Tibial nerve (tissue), 4 donors: ENCODE results near the gene MED16. TPM values are rescaled to one million over a fixed set of nuclear protein-coding genes. Genes with fewer than 3 reads are reported as not detected.

Experiments
- DNase-seq, 2 donors: peaks; one replicate each; pipeline ENCODE4 v3.0.0-alpha.2; 2019; ENCODE audit warnings: low spot score in 2 of 2
- H3K27ac ChIP-seq, 4 donors: fragments of 200-600 bp; sonication (generic) in 3 of 4; one replicate each; pipeline ENCODE4 v1.5.1; 2017 to 2019; ENCODE audit warnings: mild to moderate bottlenecking in 1 of 4
- H3K27me3 ChIP-seq, 2 donors: fragments of 200-600 bp; sonication (generic) in 1 of 2; one replicate each; pipeline versions ENCODE4 v1.5.1 to v1.6.0; 2017 to 2019
- H3K36me3 ChIP-seq, 3 donors: fragments of 200-600 bp; sonication (generic); one replicate each; pipeline ENCODE4 v1.5.1; 2018 to 2019
- H3K4me1 ChIP-seq, 4 donors: fragments of 200-600 bp; sonication (generic) in 3 of 4; one replicate each; pipeline ENCODE4 v1.5.1; 2017 to 2019
- H3K4me3 ChIP-seq, 4 donors: fragments of 200-600 bp; sonication (generic) in 3 of 4; one replicate each; pipeline ENCODE4 v1.5.1; 2017 to 2019; ENCODE audit warnings: mild to moderate bottlenecking in 1 of 4, moderate library complexity in 1 of 4
- H3K9me3 ChIP-seq, 4 donors: fragments of 200-600 bp; sonication (generic) in 3 of 4; one replicate each; pipeline ENCODE4 v1.5.1; 2017 to 2019
- CTCF ChIP-seq, 5 experiments: fragments of 200-600 bp in 3 of 5; fragments of 450-650 bp in 2 of 5; sonication (generic) in 3 of 5; IDR thresholded peaks; one replicate each; pipeline ENCODE4 v1.5.1; 2016 to 2019; ENCODE audit warnings: antibody characterized with exemption in 5 of 5, mild to moderate bottlenecking in 3 of 5, moderate library complexity in 2 of 5
- EP300 ChIP-seq, 2 donors: sonication (generic); formaldehyde crosslinking; IDR thresholded peaks; one replicate each; pipeline ENCODE4 v1.6.1; 2017; ENCODE audit warnings: antibody characterized with exemption in 2 of 2, mild to moderate bottlenecking in 1 of 2
- POLR2A ChIP-seq, 2 donors: fragments of 450-650 bp; IDR thresholded peaks; one replicate each; pipeline ENCODE4 v1.6.1; 2017; ENCODE audit warnings: antibody characterized with exemption in 2 of 2, mild to moderate bottlenecking in 2 of 2, moderate library complexity in 2 of 2
- WGBS, 2 donors: methylation state at CpG; one replicate each; pipeline ENCODE4 v1.1.5; 2018; 5-methylcytosine and 5-hydroxymethylcytosine counted together
- total RNA-seq, 4 donors: library from RNA; depleted of rRNA; stranded (reverse); fragments of >200 nt; gene quantifications; one replicate each; pipeline ENCODE4 v1.1.0, GENCODE V29; 2016

Gene MED16
- total RNA-seq, 4 donors from 2014 or later, result 49.6 to 67.5 (median 53.9) TPM

DNA sequence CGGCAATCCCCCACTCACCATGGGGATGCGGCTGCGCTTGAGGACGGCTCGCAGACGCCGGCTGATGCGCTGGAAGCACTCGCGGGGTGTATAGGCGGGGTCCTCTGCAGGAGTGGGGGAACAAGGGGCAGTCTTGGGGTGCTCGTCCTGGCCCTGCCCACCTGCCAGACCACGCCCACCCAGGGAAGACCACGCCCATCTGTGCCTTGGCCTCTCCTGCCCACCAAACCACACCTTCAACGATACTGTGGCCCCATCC, 7.0 kb upstream of the MED16 start:
- whole genome bisulfite sequencing, 2 donors, result 87 to 91% methylated on average over 15 of the region's 15 CpGs
- H3K36me3 ChIP-seq, result peaks cover 0 to 49% (median 0%) of the 10 kb centered on the region in 3 donors
- no peak overlapping the region for H3K27ac ChIP-seq
- no peaks in the 10 kb centered on the region for H3K27me3 ChIP-seq
- peaks cover 0 to 6% (median 0%) of the 10 kb centered on the region in 4 donors for H3K4me1 ChIP-seq
- H3K9me3 ChIP-seq, result no peaks in the 10 kb centered on the region
- DNase-seq, result no peak
- no peak overlapping the region for H3K4me3 ChIP-seq
- no peak for TF ChIP-seq EP300 (IDR thresholded peaks at IDR 0.05)
- no peak for TF ChIP-seq POLR2A (IDR thresholded peaks at IDR 0.05)
- no peak for TF ChIP-seq CTCF (IDR thresholded peaks at IDR 0.05)

DNA sequence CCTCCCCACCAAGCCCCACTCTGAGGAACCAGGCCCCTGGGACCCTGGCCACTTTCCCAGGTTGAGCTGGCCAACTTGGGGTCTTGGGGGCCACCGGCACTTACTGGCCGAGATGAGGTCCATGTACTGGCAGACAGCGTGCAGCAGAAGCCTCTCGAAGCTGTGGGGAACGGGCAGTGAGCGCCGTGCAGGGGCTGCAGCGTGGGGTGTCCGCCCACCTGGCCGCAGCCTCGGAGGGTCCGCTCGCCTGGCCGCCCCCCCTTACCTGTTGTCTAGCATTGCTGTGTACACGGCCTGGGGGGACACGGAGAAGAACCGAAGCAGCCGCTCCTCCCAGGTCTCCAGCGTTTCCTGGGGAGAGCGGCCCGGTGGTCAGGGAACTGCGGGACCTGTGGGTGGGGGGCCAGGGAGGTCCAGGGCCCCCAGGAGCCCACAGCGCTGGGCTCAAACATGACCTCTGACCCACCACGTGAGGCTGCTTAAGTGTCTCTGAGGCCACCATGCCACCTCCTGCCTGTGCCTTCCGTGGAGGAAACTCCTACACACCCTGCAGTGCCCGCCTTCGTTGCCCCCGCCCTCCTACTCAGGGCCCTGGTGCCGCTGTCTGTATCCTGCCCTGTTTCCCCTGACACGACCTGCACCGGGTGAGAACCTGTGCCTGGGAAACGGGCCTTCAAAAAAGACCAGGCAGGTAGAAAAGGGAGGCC, 6.5 kb upstream of the MED16 start:
- WGBS, 2 donors, result 87 to 89% methylated on average over 20 to 27 of the region's 32 CpGs
- peaks cover 0 to 47% (median 0%) of the 10 kb centered on the region in 3 donors for H3K36me3 ChIP-seq
- TF ChIP-seq CTCF (IDR thresholded peaks at IDR 0.05), result no peak

DNA sequence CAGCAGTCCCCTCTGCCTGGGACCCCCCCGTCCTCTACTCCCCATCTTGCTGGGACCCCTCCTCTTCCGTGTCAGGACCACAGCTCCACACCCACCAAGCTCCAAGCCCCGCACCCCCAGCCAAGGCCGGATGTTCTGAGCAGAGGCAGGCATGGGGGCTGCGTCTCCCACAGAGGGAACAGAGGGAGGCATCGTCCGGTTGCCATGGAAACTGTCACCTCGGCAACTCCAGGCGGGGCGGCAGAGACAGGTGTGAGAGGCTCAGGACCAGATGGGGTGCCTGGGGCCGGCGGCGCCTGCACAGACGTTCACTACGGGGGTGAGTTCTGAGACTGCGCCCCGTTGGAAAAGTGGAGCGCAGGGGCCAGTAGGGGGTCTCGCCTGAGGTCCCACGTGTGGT, 5.7 kb upstream of the MED16 start:
- WGBS, 2 donors, result 68 to 77% methylated on average over 20 of the region's 20 CpGs
- no peak overlapping the region for H3K4me3 ChIP-seq
- peaks cover 0 to 41% (median 0%) of the 10 kb centered on the region in 3 donors for H3K36me3 ChIP-seq
- peaks cover 0 to 8% (median 0%) of the 10 kb centered on the region in 4 donors for H3K4me1 ChIP-seq
- no peak overlapping the region for H3K27ac ChIP-seq
- no peak for TF ChIP-seq EP300 (IDR thresholded peaks at IDR 0.05)
- TF ChIP-seq CTCF (IDR thresholded peaks at IDR 0.05), result no peak
- TF ChIP-seq POLR2A (IDR thresholded peaks at IDR 0.05), result no peak
- no peaks in the 10 kb centered on the region for H3K27me3 ChIP-seq
- DNase-seq, result no peak
- no peaks in the 10 kb centered on the region for H3K9me3 ChIP-seq

More for the DNA sequence above, 6.5 kb upstream of the MED16 start:
- Histone ChIP-seq H3K4me3 (no peak overlapping the region), H3K27ac (no peak overlapping the region), H3K4me1 (peaks cover 0 to 6% (median 0%) of the 10 kb centered on the region in 4 donors), H3K9me3 (no peaks in the 10 kb centered on the region), H3K27me3 (no peaks in the 10 kb centered on the region)
- no peak for DNase-seq

- no peaks in the 10 kb centered on the region for H3K27me3 ChIP-seq
- no peak overlapping the region for H3K4me3 ChIP-seq
- WGBS, 2 donors, result 89% methylated on average over 19 to 26 of the region's 26 CpGs
- H3K36me3 ChIP-seq, result peaks cover 0 to 41% (median 0%) of the 10 kb centered on the region in 3 donors
- H3K9me3 ChIP-seq, result no peaks in the 10 kb centered on the region
- no peak overlapping the region for H3K27ac ChIP-seq
- no peak for DNase-seq
- H3K4me1 ChIP-seq, result peaks cover 0 to 5% (median 0%) of the 10 kb centered on the region in 4 donors
- TF ChIP-seq POLR2A (IDR thresholded peaks at IDR 0.05) (no peak), CTCF (IDR thresholded peaks at IDR 0.05) (no peak), EP300 (IDR thresholded peaks at IDR 0.05) (no peak)
These were observed 4.6 kb upstream of the MED16 start for GRCh38 chr19:897442-898039.

DNA sequence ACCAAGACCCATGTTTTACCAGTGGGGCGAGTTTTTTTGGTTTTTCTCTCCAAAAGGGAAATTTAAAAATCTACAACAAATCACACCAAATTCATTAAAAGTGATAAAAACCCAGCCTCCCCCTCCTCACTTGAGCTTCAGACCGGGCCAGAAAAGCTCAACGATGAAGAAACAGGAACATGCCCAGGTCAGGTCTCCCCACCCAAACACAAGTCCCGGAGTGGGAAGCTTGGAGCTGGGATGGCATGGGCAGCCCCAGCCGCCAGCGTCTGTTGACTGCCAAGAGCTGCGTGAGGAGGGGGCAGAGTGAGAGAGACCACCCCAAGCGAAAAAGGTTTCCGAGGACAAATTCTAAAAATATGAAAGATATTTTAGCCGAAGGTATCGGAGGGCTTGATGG, 4.0 kb upstream of the MED16 start:
- TF ChIP-seq POLR2A (IDR thresholded peaks at IDR 0.05) (no peak), EP300 (IDR thresholded peaks at IDR 0.05) (no peak), CTCF (IDR thresholded peaks at IDR 0.05) (no peak)
- H3K36me3 ChIP-seq, result peaks cover 0 to 41% (median 0%) of the 10 kb centered on the region in 3 donors
- no peaks in the 10 kb centered on the region for H3K27me3 ChIP-seq
- H3K4me3 ChIP-seq, result no peak overlapping the region
- peaks cover 0 to 8% (median 2%) of the 10 kb centered on the region in 4 donors for H3K4me1 ChIP-seq
- no peak overlapping the region for H3K27ac ChIP-seq
- no peaks in the 10 kb centered on the region for H3K9me3 ChIP-seq
- WGBS, 2 donors, result 89 to 96% methylated on average over 11 of the region's 11 CpGs
- no peak for DNase-seq
